ENCODE results near the gene KRT78.

KRT78 gene

DNA sequence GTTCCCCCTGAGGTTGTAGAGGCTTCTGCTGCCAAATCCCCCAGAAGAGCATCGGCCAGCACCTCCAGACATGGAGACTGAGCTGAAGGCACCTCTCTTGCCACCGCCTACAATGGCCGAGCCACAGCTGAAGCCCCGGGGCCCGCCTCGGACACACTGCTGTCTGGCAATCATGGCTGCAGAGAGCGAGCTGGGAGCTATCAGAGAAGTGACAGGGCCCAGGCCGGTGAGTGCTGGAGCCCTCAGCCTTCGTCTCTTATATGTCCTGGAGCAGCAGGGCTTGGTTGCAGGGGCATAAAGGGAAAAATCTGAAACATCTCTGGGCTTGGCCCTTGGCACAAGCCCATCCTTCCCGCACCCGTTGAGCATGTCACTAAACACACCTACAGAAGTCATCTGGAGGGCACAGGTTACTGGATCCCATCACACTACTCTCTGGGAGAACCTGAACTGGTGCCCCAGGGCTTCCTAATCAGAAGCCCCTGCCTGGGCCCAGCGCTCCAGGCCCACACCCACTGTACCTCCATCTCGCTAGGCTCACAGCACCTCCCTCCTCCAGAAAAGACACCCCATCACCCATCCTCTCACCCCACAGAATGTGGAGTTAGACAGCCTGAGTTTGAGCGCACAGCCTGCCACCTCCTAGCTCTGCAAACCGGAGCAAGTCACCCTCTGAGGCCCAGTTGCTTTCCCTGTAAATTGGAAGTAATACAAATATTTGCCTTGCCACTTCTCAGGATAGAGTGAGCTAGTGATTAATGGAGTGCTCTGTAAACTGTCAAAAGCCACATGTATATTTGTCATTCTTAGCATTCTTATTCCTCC, 34.7 kb downstream of the KRT78 start, which contains the start of gene KRT4:
Gene KRT4 (minus strand): TSS at position 232 of the 825 bp plus-strand sequence. CDS start 58 bp downstream, at position 174.
- DNase-seq (ENCODE audit: low read depth in 1 of 2, low spot score in 1 of 2), result no peak

DNA sequence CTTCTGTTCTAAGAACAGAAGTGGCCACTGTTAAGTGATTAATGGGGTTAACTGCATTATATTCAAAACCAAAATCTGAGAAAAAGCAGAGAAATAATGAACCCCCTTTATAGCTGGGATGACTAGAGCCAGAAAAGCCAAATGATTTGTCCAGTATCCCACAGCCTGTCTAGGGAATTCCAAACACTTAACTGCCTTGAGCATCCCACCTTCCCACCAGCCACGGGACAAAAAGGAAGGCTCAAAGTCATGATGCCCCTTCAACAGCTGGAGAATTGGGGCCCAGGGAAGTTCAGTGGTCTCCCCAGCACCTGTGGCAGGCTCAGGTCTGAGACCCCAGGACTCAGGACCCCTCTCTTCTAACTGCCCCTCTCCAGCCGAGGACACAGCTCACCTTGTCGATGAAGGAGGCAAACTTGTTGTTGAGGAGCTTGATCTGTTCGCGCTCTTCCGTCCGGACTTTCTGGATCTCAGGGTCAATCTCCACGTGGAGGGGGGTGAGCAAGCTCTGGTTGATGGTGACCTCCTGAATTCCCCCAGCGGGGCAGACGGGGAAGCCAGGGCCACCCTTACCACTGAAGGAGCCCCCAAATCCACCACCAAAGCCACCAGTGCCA, 35.5 kb downstream of the KRT78 start:
- DNase-seq (ENCODE audit: low read depth in 1 of 2, low spot score in 1 of 2), result no peak

DNA sequence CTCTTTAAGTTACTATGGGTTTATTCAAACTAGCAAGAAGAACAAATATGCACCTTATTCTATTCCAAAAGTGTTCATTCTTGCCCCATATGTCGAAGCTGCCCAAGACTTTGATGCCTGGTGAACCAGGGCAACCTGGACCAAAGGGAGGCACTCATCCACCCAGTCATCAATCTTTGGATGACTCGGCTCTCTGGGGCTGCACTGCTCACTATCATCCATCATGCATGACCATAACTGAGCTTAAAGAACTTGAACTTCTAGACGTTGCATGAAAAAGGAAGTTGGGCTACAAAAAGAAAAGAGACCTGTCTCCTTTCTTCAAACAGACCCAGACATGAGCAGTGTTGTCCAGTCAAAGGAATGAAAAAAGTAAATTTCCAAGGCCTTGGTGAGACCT, 36.0 kb downstream of the KRT78 start:
- DNase-seq (ENCODE audit: low read depth in 1 of 2, low spot score in 1 of 2), result no peak

DNA sequence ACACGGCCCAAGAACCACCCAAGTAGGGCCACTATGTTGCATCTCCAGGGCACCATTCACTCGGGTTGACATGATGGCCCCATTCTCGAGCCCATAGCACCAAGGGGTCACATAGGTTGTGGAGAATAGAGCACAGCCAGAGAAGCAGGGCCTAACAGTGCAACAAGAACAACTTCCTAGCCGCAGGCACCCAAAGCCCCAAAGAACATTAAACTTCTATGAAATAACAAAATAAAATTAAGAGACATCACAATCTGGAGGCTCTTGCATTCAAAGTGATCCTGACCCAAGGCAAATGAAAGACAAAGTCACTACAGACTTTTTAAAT, 36.8 kb downstream of the KRT78 start:
- no peak for DNase-seq (ENCODE audit: low read depth in 1 of 2, low spot score in 1 of 2)

DNA sequence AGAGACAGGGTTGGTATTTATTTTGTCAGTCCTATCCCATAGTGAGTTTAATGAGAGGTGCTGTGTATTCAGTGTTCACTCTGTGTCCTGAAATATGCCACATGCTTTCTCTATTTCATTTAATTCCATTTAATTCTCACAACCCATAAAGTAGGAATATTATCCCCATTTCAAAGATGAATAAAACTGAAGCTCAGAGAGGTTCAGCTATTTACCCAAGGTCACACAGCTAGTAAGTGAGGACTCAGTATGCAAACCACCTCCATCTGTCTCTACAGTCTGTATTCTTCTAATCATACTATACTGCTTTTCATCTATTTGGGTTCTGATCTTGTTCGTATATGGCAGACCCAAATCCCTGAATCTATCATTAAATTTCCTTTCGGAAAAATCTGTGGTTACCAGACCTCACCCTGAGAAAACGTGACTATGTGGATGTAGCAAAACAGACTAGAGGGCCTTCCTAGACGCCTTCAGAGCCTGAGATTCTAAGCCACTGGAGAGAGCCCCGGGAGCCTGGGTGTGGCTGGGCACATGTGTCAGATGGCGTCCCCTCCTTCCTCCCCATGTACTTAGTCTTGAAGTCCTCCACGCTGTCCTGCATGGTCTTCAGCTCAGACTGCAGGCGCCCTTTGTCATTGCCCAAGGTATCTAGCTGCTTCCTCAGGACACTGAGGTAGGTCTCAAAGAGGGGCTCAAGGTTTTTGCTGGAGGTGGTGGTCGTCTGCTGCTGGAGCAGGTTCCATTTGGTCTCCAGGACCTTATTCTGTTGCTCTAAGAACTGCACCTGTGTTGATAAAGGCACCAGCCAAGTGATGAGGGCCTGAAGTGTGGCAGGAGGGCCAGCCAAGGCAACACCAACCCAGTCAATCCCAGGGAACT, 37.4 kb downstream of the KRT78 start:
- DNase-seq (ENCODE audit: low read depth in 1 of 2, low spot score in 1 of 2), result no peak

DNA sequence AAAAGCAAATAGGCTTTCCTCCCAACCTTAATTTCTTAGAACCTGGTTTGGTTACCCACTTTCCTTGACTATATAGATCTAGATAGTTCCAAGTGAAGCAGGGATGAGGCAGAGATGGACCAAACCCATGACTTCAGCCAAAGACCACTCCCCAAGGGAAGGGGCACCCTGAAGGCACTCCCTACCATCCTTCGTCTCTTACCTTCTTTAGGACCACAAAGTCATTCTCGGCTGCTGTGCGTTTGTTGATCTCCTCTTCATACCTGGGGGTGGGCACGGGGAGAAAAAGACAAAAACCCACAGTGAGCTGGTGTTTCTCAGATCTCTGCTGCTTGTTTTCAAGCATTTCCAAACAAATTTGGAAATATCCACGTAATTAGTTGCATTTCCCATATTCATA, 38.2 kb downstream of the KRT78 start:
- DNase-seq (ENCODE audit: low read depth in 1 of 2, low spot score in 1 of 2), result no peak

DNA sequence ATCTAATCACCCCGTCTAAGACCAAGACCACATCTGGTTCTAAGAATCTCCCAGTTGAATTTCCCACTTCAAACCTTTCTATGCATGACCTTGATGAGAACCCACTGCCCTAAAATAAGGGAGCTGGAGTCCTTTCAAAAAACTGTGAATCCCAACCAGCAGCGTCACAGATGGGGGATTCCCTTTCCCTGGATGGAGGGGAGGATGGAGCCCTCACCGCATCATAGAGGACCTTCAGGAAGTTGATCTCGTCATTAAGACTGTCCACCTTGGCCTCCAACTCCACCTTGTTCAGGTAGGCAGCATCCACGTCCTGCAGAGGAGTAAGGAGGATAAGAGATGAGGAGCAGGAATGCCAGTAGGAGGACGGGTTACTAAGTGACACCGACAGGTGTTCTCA, 39.6 kb downstream of the KRT78 start:
- no peak for DNase-seq (ENCODE audit: low read depth in 1 of 2, low spot score in 1 of 2)

DNA sequence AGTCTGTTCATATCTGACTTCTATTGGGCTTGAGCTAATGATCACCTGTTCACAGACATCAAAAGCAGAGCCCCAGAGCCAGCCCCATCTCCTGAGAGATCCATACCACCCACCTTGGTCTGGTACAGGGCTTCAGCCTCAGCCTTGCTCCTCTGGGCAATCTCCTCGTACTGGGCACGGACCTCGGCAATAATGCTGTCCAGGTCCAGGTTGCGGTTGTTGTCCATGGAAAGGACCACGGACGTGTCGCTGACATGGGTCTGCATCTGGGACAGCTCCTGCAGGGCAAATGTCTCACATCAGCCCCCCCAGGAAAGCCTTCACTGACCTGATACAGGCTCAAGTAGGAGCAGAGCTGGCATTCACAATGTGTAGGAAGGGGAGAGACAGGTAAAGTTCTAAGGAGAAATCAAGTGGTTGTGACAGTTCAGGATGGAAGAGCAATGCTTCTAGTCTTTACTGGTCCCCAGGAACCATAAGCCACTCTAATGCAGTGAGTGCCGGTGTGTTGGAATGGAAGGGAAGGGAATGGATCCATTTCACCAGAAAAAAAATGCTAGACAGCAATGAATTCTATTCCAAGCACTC, 40.1 kb downstream of the KRT78 start:
- no peak for DNase-seq (ENCODE audit: low read depth in 1 of 2, low spot score in 1 of 2)

DNA sequence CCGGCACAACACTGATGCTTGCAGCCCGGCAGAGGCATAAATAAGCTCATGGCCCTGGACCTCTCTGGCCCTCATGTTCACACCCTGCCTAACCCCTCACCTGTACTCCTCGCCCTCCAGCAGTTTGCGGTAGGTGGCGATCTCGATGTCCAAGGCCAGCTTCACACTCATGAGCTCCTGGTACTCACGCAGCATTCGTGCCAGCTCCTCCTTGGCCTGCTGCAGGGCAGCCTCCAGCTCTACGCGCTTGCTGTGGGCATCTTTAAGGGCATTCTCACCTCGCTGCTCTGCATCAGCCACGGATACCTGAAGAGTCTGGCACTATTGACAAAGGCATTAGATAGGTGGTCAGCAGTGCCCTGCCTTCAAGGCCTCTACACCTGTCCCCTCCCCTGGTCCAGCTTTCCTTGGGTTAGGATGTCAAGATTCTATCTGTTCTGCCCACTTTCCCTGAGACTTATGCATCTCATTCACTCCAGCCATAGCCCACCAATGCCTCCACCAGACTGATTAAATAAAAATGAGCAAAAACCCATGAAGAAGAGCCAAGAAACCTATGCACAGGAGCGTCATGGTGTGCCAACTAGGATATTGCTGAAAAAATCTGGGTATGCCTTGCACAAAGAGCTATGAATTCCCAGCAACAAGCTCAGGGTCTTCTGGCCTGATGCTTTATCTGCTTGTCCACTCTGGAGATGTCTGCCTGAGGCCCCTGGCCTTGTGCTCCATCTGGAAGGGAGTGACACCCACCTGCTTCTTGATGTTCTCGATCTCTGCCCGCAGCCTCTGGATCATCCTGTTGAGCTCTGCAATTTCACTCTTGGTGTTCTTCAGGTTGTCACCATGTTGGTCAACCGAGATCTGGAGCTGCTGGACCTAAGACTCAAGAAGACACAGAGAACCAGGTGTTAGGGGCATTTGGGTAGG, 41.0 kb downstream of the KRT78 start:
- DNase-seq (ENCODE audit: low read depth in 1 of 2, low spot score in 1 of 2), result no peak

DNA sequence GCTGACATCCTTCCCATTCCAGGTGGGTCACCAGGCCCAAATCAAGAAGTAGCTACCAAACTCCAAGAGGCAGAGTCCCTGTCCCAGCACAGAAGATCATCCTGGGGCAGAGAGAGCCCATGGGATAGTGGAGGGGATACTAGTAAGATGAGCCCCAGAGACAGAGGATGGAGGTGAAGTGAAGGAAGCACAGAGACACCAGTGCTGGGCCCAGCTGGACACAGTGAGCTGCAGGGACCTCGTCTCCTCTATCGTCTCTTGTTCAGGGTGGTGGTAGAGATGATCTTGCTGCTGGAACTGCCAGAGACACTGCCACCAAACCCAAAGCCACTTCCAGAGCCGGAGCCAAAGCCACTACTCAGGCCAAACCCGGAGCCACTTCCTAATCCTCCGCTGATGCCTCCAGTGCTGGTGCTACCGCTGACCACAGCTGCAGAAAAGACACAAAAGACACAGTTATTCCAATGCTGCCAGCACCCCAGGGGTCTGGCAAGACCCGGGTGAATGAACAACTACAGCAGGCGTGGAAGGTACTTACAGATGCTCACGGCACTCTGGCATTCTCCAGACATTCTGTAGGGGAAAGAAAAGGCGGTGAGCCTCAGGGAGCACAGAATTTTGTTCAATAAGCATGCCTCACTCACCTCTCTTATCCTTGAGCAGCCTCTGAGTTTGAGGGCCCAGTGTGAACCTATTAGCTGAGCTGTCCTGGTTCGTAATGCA, 41.8 kb downstream of the KRT78 start:
- DNase-seq (ENCODE audit: low read depth in 1 of 2, low spot score in 1 of 2), result no peak

DNA sequence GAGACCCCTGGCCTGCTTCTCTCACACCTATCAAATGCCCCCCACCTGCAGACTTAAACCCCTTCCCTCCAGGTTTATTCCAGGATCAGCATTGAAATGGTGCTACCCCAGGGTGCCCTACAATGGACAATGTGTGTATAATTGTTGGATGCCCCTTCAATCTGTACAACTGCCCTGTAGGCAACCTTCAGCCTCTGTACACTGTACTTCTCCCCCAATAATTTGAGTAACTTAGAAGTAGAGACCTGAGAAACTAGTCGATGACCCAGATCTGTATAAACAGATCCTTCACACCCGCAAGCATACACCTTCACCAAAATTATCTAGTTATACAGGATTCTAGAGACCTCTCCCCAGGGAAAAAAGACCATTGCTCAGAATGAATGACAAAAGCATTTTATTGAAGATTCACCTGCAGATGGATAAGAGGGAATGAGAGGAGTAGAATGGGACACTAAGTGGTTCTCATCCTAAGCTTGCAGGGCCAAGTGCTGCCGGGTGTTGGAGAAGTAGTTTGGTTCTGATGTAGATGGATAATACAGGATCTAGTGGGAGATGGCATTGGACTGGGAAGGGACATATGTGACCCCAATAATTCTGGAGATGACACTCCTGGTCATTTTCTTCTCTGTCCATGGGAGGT, 42.5 kb downstream of the KRT78 start:
- DNase-seq (ENCODE audit: low read depth in 1 of 2, low spot score in 1 of 2), result no peak

DNA sequence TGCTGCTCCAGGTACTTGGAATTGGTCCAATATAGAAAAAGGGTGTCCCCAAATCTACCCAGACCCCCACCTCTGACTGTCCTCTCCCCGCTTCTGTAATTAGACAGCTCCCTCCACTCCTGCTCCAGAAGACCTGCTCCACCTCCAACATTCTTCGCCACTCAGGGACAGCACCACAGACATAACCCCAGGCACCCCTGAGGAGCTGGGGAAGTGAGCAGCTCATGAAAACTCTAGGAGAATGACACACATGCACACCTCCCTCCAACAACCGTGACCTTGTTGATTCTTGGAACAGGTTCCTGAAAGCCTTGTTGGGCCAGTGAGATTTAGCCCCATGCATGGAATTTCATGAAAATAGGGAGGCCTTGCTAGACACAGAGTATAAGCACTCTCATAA, 43.1 kb downstream of the KRT78 start:
- no peak for DNase-seq (ENCODE audit: low read depth in 1 of 2, low spot score in 1 of 2)

DNA sequence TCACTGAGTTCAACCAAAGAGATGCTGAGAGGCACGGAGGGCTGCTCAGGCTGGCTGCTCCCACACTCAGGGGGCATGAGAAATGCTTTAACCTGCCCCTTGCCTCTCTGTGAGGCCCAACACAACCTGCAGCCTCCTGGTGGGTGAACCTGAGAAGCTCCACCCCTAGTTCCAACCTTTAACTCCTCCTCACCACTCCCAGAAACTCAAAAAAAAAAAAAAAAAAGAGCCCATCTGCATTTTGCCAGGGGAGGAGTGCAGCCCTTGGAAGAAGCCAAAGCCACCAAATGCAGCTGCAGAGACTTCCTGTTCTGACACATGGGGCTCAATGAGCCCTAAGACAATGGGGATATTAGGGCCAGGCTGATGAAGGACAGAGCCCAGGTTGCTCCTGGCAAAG, 43.8 kb downstream of the KRT78 start:
- DNase-seq (ENCODE audit: low read depth in 1 of 2, low spot score in 1 of 2), result no peak

DNA sequence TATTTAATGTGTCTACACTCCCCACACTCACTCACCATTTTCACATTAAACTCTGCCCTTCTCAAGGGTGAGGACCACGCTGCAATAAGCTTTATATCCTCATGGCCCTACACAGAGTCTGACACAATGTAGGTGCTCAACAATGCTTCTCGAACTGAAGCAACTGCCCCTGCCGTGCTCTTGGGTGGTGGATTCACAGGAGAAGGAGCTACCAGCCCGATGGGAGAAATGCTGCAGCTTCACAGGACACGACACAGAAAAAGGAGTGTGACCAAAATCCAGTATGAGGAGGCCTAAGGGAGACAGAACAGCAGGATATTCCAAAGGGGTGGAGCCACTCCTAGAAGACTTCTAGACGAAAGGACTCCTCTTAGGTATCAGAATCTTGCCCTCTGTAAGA, 46.4 kb downstream of the KRT78 start:
- DNase-seq (ENCODE audit: low read depth in 1 of 2, low spot score in 1 of 2), result no peak

DNA sequence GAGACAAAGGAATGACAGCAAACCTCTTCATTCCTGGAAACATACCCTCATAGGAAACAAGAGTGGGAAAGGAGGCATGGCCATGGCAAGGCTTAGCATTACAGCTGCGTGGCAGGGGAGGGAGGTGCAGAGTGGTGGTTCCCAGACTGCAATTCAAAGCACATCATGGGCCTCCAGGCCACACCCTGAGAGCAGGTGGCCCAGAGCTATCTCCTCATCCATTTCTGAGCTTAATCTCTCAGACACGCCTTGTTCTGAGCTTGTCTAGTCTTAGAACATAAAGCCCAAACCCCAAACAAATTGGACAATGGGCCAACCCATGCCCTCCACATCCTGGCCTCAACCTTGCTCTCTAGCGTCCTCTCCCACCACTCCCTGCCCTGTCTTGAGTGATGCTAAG, 47.0 kb downstream of the KRT78 start:
- no peak for DNase-seq (ENCODE audit: low read depth in 1 of 2, low spot score in 1 of 2)

DNA sequence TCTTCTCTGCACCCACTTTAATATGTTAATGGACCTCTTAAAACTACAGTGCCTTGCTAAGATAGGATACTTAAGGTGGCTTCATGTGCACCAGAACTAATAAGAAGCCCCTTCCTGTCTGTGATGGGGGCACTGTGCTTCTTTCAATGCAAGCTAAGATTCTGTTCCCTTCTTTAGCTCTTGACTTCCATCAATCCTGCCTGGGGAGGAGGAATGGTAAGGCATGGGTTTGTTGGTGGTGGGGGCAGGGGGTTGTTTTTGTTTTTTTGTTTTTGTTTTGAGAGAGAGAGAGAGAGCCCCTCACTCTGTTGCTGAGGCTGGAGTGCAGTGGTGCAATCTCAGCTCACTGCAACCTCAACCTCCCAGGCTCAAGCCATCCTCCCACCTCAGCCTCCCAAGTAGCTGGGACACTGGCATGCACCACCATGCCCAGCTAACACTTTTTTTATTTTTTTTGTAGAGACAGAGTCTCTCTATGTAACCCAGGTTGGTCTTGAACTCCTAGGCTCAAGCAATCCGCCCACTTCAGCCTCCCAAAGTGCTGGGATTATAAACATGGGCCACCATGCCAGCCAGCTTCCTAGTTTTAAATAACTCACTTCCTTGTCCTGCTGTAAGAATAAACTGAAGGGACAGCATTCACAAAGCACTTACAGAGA, 48.4 kb downstream of the KRT78 start:
- no peak for DNase-seq (ENCODE audit: low read depth in 1 of 2, low spot score in 1 of 2)

DNA sequence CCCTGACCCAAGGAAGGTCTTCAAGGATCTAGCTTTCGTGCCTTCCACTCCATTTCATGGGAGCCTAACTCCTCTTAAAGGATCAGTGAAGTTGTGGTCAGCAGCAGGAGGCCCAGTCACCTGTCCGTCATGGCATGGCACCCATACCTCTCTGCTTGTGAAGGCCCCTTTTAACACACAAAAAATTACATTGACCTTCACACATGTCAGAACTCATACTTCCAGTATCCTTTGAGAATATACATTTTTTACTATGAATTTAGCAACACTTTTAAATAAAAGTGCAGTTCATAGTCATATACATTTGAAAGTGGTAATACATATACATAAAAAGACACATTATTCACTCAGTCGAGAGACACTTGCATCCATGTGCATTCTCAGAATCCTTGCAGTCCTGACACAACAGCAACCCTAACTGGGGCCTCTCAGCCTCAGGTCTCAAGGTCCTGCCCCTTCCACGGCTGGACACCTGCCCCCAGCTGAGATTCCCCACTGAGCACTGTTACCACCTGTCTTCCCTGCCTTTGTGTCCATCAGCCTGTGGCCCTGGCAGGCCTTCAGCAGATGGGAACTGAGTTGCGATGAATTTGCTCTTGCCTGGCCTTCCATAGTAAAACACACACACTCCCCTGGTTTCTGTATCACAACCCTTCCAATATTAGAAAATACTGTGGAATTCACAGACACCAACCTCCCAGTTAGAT, 49.1 kb downstream of the KRT78 start:
- DNase-seq (ENCODE audit: low read depth in 1 of 2, low spot score in 1 of 2), result no peak

Measured in activated T-helper 1 cell treated with anti-CD3 and anti-CD28 coated beads, Interleukin-2, amount 50 U/mL, for 16 hours (primary cell).